WTC11 (cell line): ENCODE data around the gene RITA1. TPM values are rescaled to one million over a fixed set of nuclear protein-coding genes. Genes with fewer than 3 reads are reported as not detected.

ENCODE experiments used
- ATAC-seq: fragments of 200-7000 bp; cut with Tn5 transposase; 2 replicates; pipeline ENCODE4 v1.10.0; 2021; ENCODE audit warnings: mild to moderate bottlenecking, moderate library complexity
- CTCF ChIA-PET: fragments of 300-600 bp; sonication (Branson Sonifier 250); formaldehyde crosslinking; loops from one replicate; lab custom pipeline; 2021; ENCODE audit warnings: antibody characterized with exemption; lab: Charles Lee
- POLR2A ChIA-PET: fragments of 350-600 bp; sonication (Branson Sonifier 250); formaldehyde crosslinking; loops from one replicate; lab custom pipeline; 2021; ENCODE audit warnings: antibody characterized with exemption; lab: Charles Lee
- DNase-seq: peaks from one replicate; pipeline ENCODE4 v3.0.0; 2021; ENCODE audit warnings: low spot score
- H3K27ac Mint-ChIP-seq: 2 replicates; pipeline ENCODE4 v1.8.0; 2021; ENCODE audit warnings: mixed read lengths
- H3K27me3 Mint-ChIP-seq: 2 replicates; pipeline ENCODE4 v1.8.0; 2021; ENCODE audit warnings: low read depth, mild to moderate bottlenecking, moderate library complexity, mixed read lengths
- H3K36me3 Mint-ChIP-seq: 2 replicates; pipeline ENCODE4 v1.8.0; 2021; ENCODE audit warnings: mixed read lengths
- H3K4me1 Mint-ChIP-seq: 2 replicates; pipeline ENCODE4 v1.8.0; 2022; ENCODE audit warnings: mixed read lengths
- H3K4me3 Mint-ChIP-seq: 2 replicates; pipeline ENCODE4 v1.8.0; 2021; ENCODE audit warnings: mild to moderate bottlenecking, moderate library complexity, mixed read lengths
- H3K9me3 Mint-ChIP-seq: 2 replicates; pipeline ENCODE4 v1.8.0; 2021; ENCODE audit warnings: mixed read lengths
- ATF2 ChIP-seq: sonication (generic); formaldehyde crosslinking; IDR thresholded peaks from 2 replicates; pipeline ENCODE4 v1.8.1; 2022; ENCODE audit warnings: low read depth, missing genetic modification reagents, borderline replicate concordance
- EMX1 ChIP-seq: fragments of 250-450 bp; sonication (Bioruptor Pico); IDR thresholded peaks from 2 replicates; pipeline ENCODE4 v1.8.0; 2021; ENCODE audit warnings: mild to moderate bottlenecking
- FOXK1 ChIP-seq: sonication (generic); formaldehyde crosslinking; IDR thresholded peaks from 2 replicates; pipeline ENCODE4 v1.8.0; 2022; ENCODE audit warnings: mild to moderate bottlenecking, moderate library complexity, missing genetic modification reagents
- GTF2I ChIP-seq: fragments of 250-450 bp; sonication (Bioruptor Pico); conservative IDR thresholded peaks from 2 replicates; pipeline ENCODE4 v1.4.0; 2021; ENCODE audit warnings: mild to moderate bottlenecking
- HMGA2 ChIP-seq: fragments of 250-450 bp; sonication (Bioruptor Pico); IDR thresholded peaks from 2 replicates; pipeline ENCODE4 v1.4.0; 2021; ENCODE audit warnings: mild to moderate bottlenecking, moderate library complexity
- JUN ChIP-seq: sonication (generic); formaldehyde crosslinking; IDR thresholded peaks from 2 replicates; pipeline ENCODE4 v1.8.0; 2023; ENCODE audit warnings: mild to moderate bottlenecking, missing genetic modification reagents
- PRDM15 ChIP-seq: sonication (generic); formaldehyde crosslinking; IDR thresholded peaks from 2 replicates; pipeline ENCODE4 v1.8.0; 2022; ENCODE audit warnings: missing genetic modification reagents
- SOX15 ChIP-seq: fragments of 250-450 bp; sonication (Bioruptor Pico); IDR thresholded peaks from 2 replicates; pipeline ENCODE4 v1.9.0; 2021; ENCODE audit warnings: mild to moderate bottlenecking
- TCF7 ChIP-seq: sonication (generic); formaldehyde crosslinking; IDR thresholded peaks from 2 replicates; pipeline ENCODE4 v1.8.0; 2022; ENCODE audit warnings: mild to moderate bottlenecking, low read depth, missing genetic modification reagents, moderate library complexity
- USF2 ChIP-seq: sonication (generic); formaldehyde crosslinking; IDR thresholded peaks from 2 replicates; pipeline ENCODE4 v1.8.1; 2023; ENCODE audit warnings: mild to moderate bottlenecking, missing genetic modification reagents, moderate library complexity
- ZMAT4 ChIP-seq: fragments of 250-450 bp; sonication (Bioruptor Pico); IDR thresholded peaks from 2 replicates; pipeline ENCODE4 v1.9.0; 2021; ENCODE audit warnings: mild to moderate bottlenecking
- ZNF232 ChIP-seq: sonication (generic); formaldehyde crosslinking; IDR thresholded peaks from 2 replicates; pipeline ENCODE4 v1.8.0; 2022; ENCODE audit warnings: mild to moderate bottlenecking, missing genetic modification reagents
- ZNF317 ChIP-seq: sonication (generic); formaldehyde crosslinking; IDR thresholded peaks from 2 replicates; pipeline ENCODE4 v1.8.1; 2023; ENCODE audit warnings: low read depth, mild to moderate bottlenecking, moderate library complexity, missing genetic modification reagents, borderline replicate concordance
- ZNF423 ChIP-seq: fragments of 250-450 bp; sonication (Bioruptor Pico); IDR thresholded peaks from 2 replicates; pipeline ENCODE4 v2.1.2; 2022; ENCODE audit warnings: mild to moderate bottlenecking, moderate library complexity
- total RNA-seq: library from RNA; stranded (reverse); gene quantifications from 3 replicates; pipeline ENCODE4 v1.2.3, GENCODE V29; 2021
- TF ChIP-seq, protein P1 (sequence below): sonication (generic); formaldehyde crosslinking; IDR thresholded peaks from 2 replicates; pipeline ENCODE4 v1.8.0; 2023; ENCODE audit warnings: missing genetic modification reagents, mild to moderate bottlenecking, borderline replicate concordance

The RITA1 gene
- total RNA-seq, 1 experiment from 2014 or later: 29.3 TPM

DNA sequence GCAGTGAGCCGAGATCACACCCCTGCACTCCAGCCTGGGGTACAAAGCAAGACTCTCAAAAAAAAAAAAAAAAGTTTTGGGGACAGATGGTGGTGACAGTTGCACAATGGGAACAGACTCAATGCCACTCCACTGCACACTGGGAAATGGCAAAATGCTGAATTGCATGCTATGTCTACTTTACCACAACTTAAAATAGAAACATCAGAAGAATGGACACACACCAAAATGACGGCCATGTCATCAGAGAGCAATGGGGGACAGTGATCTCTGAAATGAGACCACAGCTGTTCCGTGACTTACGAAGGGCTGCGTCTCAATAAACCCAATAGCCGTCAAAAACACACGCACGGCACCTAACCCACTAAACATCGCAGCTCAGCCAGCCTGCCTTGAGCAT is 14.0 kb upstream of the RITA1 start (continued):
- TF ChIP-seq, protein P1, sequence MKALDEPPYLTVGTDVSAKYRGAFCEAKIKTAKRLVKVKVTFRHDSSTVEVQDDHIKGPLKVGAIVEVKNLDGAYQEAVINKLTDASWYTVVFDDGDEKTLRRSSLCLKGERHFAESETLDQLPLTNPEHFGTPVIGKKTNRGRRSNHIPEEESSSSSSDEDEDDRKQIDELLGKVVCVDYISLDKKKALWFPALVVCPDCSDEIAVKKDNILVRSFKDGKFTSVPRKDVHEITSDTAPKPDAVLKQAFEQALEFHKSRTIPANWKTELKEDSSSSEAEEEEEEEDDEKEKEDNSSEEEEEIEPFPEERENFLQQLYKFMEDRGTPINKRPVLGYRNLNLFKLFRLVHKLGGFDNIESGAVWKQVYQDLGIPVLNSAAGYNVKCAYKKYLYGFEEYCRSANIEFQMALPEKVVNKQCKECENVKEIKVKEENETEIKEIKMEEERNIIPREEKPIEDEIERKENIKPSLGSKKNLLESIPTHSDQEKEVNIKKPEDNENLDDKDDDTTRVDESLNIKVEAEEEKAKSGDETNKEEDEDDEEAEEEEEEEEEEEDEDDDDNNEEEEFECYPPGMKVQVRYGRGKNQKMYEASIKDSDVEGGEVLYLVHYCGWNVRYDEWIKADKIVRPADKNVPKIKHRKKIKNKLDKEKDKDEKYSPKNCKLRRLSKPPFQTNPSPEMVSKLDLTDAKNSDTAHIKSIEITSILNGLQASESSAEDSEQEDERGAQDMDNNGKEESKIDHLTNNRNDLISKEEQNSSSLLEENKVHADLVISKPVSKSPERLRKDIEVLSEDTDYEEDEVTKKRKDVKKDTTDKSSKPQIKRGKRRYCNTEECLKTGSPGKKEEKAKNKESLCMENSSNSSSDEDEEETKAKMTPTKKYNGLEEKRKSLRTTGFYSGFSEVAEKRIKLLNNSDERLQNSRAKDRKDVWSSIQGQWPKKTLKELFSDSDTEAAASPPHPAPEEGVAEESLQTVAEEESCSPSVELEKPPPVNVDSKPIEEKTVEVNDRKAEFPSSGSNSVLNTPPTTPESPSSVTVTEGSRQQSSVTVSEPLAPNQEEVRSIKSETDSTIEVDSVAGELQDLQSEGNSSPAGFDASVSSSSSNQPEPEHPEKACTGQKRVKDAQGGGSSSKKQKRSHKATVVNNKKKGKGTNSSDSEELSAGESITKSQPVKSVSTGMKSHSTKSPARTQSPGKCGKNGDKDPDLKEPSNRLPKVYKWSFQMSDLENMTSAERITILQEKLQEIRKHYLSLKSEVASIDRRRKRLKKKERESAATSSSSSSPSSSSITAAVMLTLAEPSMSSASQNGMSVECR (CRISPR knock-in tag): no peak

- POLR2A ChIA-PET: no interaction called here
- ATAC-seq (no peak), DNase-seq (no peak)
- H3K4me3 Mint-ChIP-seq: no peak overlapping the region
- TF ChIP-seq JUN (CRISPR knock-in tag) (no peak), FOXK1 (no peak), TCF7 (no peak), ZNF317 (CRISPR knock-in tag) (no peak), ATF2 (CRISPR knock-in tag) (no peak), ZNF423 (CRISPR knock-in tag) (no peak), GTF2I (no peak), ZNF232 (CRISPR knock-in tag) (no peak), HMGA2 (no peak), ZMAT4 (CRISPR knock-in tag) (no peak)
- TF ChIP-seq, protein P1 (CRISPR knock-in tag): no peak
- TF ChIP-seq, all 79 proteins: peak for 0
- Mint-ChIP-seq H3K9me3 (no peaks in the 10 kb centered on the region), H3K4me1 (no peaks in the 10 kb centered on the region), H3K27ac (no peak overlapping the region), H3K27me3 (no peaks in the 10 kb centered on the region), H3K36me3 (peaks cover 66% of the 10 kb centered on the region)
- CTCF ChIA-PET: interaction anchor here (1.2 to 2.2 kb wide), 3 partner anchors 11 to 179 kb away, joined by 4 to 5 read pairs (median 4); partner anchors contain the start of gene RASAL1
These were observed 13.3 kb upstream of the RITA1 start for GRCh38 chr12:113172185-113172584.

GRCh38 chr12:113173081-113173698 is 12.3 kb upstream of the RITA1 start:
- no peak overlapping the region for H3K27ac Mint-ChIP-seq
- ChIA-PET CTCF (interaction anchor here (1.1 to 2.0 kb wide), 5 partner anchors 12 to 61 kb away, joined by 4 to 40 read pairs (median 5); partner anchors contain the start of genes CFAP73 and RASAL1), POLR2A (no interaction called here)
- H3K4me3 Mint-ChIP-seq: no peak overlapping the region
- no peak for DNase-seq
- H3K27me3 Mint-ChIP-seq: no peaks in the 10 kb centered on the region
- H3K36me3 Mint-ChIP-seq: peaks cover 76% of the 10 kb centered on the region
- ATAC-seq: no peak
- H3K4me1 Mint-ChIP-seq: no peaks in the 10 kb centered on the region
- no peaks in the 10 kb centered on the region for H3K9me3 Mint-ChIP-seq
- no peak for TF ChIP-seq SOX15 (CRISPR knock-in tag)
- TF ChIP-seq USF2: no peak
- TF ChIP-seq EMX1: no peak
- no peak for TF ChIP-seq PRDM15 (CRISPR knock-in tag)
